Fibroblast of the conjunctiva (primary cell): Measurements from ENCODE around the gene LRRC8A.

ENCODE experiments used
- DNase-seq: peaks from one replicate; pipeline ENCODE4 v3.0.0-alpha.2; 2010; ENCODE audit warnings: low read depth

LRRC8A gene

GRCh38 chr9:128902351-128903078 is 20.6 kb downstream of the LRRC8A start:
- no peak for DNase-seq

- no peak for DNase-seq
Measured at GRCh38 chr9:128903079-128903461, 21.1 kb downstream of the LRRC8A start.

- no peak for DNase-seq
Measured at GRCh38 chr9:128903871-128904620, 22.1 kb downstream of the LRRC8A start.

- no peak for DNase-seq
Measured at GRCh38 chr9:128905964-128906363, 24.0 kb downstream of the LRRC8A start.

GRCh38 chr9:128906741-128907140 is 24.8 kb downstream of the LRRC8A start:
- no peak for DNase-seq

GRCh38 chr9:128908372-128908771 is 26.4 kb downstream of the LRRC8A start:
- no peak for DNase-seq

GRCh38 chr9:128909859-128910258 is 27.9 kb downstream of the LRRC8A start:
- no peak for DNase-seq

GRCh38 chr9:128910906-128911305 is 29.0 kb downstream of the LRRC8A start:
- no peak for DNase-seq

- no peak for DNase-seq
Measured at GRCh38 chr9:128911529-128912035, 29.6 kb downstream of the LRRC8A start.

GRCh38 chr9:128912270-128912853 is 30.4 kb downstream of the LRRC8A start:
- DNase-seq = peak; percentile 44

GRCh38 chr9:128913048-128913900 is 31.3 kb downstream of the LRRC8A start:
- DNase-seq = no peak

- no peak for DNase-seq
Measured at GRCh38 chr9:128913995-128914772, 32.3 kb downstream of the LRRC8A start.

GRCh38 chr9:128916204-128916603 is 34.3 kb downstream of the LRRC8A start:
- no peak for DNase-seq

GRCh38 chr9:128916745-128917144 is 34.8 kb downstream of the LRRC8A start:
- DNase-seq = no peak

GRCh38 chr9:128917151-128917849 is 35.4 kb downstream of the LRRC8A start:
- DNase-seq = peak; percentile 82

GRCh38 chr9:128918921-128919320 is 37.0 kb downstream of the LRRC8A start:
- no peak for DNase-seq

- DNase-seq = no peak
Measured at GRCh38 chr9:128919402-128920089, 37.6 kb downstream of the LRRC8A start.

- peak; percentile 60 for DNase-seq
Measured at GRCh38 chr9:128920381-128921058, 38.6 kb downstream of the LRRC8A start, which contains the start of gene PHYHD1. Gene PHYHD1, plus strand, starts transcription at chr9:128920982. Its CDS starts 1,342 bp downstream, at chr9:128922324.
